ENCODE measurements around the gene BRD7. TPM values are rescaled to one million over a fixed set of nuclear protein-coding genes. Genes with fewer than 3 reads are reported as not detected.

The BRD7 gene
- total RNA-seq, 3 donors from 2014 or later = 50.8 to 79.6 (median 56.1) TPM

DNA sequence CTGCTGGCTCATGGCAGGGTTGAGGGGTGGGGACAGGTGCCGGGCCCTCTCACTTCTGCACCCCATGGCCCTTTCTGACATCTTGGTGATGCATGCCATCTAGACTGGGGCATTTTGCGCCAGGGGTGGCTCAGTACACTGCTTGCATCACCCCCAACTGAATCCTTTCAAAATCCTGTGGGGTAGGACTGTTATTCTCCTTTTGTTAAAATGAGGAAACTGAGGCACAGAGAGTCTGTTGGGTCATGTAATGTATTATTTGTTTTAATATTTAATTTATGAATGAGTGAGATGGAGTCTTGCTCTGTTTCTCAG lies 92.5 kb downstream of the BRD7 start:
- Histone ChIP-seq H3K4me3 (no peak overlapping the region), H3K9me3 (no peaks in the 10 kb centered on the region), H3K36me3 (ENCODE audit: low read depth) (no peaks in the 10 kb centered on the region), H3K4me1 (ENCODE audit: low read depth) (peaks cover 14% of the 10 kb centered on the region)
- intact Hi-C loops (cut with DNase I, micrococcal nuclease) = no loop called here
- ATAC-seq (no peak), DNase-seq (no peak)
- TF ChIP-seq, protein P1, sequence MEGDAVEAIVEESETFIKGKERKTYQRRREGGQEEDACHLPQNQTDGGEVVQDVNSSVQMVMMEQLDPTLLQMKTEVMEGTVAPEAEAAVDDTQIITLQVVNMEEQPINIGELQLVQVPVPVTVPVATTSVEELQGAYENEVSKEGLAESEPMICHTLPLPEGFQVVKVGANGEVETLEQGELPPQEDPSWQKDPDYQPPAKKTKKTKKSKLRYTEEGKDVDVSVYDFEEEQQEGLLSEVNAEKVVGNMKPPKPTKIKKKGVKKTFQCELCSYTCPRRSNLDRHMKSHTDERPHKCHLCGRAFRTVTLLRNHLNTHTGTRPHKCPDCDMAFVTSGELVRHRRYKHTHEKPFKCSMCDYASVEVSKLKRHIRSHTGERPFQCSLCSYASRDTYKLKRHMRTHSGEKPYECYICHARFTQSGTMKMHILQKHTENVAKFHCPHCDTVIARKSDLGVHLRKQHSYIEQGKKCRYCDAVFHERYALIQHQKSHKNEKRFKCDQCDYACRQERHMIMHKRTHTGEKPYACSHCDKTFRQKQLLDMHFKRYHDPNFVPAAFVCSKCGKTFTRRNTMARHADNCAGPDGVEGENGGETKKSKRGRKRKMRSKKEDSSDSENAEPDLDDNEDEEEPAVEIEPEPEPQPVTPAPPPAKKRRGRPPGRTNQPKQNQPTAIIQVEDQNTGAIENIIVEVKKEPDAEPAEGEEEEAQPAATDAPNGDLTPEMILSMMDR (IDR thresholded peaks at IDR 0.05) = no peak

- no peak overlapping the region for H3K4me3 ChIP-seq
Observed at GRCh38 chr16:50275428-50276325, 93.1 kb downstream of the BRD7 start.

DNA sequence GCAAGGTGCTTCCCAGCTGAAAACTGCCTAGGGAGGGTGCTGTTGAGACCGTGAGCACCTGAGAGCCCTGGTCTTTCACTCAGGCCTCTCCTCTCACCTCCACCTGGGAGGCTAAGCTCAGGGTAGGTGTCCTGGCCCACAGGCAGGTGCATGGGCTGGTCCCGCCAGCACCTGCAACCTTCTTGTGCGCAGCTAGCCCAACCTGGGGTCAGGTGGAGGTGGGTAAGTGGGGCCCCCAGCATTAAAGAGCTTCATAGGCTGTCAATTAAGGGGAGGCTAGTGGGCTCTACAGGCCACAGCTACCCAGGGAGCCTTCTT lies 93.7 kb downstream of the BRD7 start:
- DNase-seq = peak in 2 of 3 donors; percentile 23 to 47
- H3K4me1 ChIP-seq (ENCODE audit: low read depth) = peaks cover 11% of the 10 kb centered on the region
- intact Hi-C loops (cut with DNase I, micrococcal nuclease) = no loop called here

More at GRCh38 chr16:50275428-50276325, 93.1 kb downstream of the BRD7 start:
- intact Hi-C loops (cut with DNase I, micrococcal nuclease) = no loop called here
- Histone ChIP-seq H3K36me3 (ENCODE audit: low read depth) (no peaks in the 10 kb centered on the region), H3K4me1 (ENCODE audit: low read depth) (peaks cover 11% of the 10 kb centered on the region), H3K9me3 (no peaks in the 10 kb centered on the region)
- peak in 2 of 3 donors; percentile 28 to 56 for DNase-seq
- TF ChIP-seq, protein P1 (IDR thresholded peaks at IDR 0.05) = no peak
- no peak for ATAC-seq

DNA sequence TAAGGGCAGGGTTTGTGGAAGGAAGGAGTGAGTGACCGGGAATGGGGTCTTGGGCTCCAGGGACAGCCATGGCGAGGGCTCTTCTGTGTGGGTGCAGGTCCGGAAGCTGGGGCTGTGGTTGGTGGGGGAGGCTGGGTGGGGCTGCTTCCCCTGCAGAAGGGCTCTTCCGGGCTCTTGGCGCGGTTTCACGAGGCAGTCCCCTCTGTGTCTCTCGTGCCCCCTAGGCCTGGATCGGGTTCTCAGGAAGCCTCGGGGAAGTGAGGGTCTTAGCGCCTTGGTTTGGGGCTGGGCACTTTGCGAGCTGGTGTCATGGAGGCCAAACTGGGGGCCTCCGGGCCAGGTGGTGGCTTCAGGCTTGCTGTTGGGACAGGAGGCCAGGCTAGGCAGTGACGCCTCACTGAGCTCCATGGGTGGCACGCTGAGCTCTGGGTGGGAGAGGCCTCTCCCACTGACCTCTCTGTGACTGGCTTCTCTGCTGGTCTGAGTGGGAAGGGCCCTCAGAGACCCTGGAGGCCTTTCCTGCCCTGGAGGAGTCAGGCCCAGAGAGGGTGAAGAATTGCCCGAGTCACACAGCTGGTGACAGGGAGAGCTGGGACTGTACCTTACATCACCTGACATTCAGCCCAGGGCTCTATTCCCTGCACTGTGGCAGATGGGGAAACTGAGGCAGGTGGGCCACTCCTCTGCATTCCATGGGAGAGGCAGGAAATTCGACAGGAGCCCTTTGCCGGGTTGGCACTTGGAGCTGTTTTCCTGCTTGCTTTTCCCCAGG lies 94.3 kb downstream of the BRD7 start:
- DNase-seq (peak in 2 of 3 donors; percentile 57 to 81), ATAC-seq (peak; percentile 65)
- H3K4me3 ChIP-seq = no peak overlapping the region
- intact Hi-C loops (cut with DNase I, micrococcal nuclease) = no loop called here
- H3K36me3 ChIP-seq (ENCODE audit: low read depth) = no peaks in the 10 kb centered on the region
- H3K9me3 ChIP-seq = no peaks in the 10 kb centered on the region
- TF ChIP-seq, protein P1 (IDR thresholded peaks at IDR 0.05) = no peak
- peaks cover 11% of the 10 kb centered on the region for H3K4me1 ChIP-seq (ENCODE audit: low read depth)

More for the DNA sequence above, 93.7 kb downstream of the BRD7 start:
- H3K36me3 ChIP-seq (ENCODE audit: low read depth) = no peaks in the 10 kb centered on the region
- TF ChIP-seq, protein P1 (IDR thresholded peaks at IDR 0.05) = no peak
- no peak for ATAC-seq
- no peaks in the 10 kb centered on the region for H3K9me3 ChIP-seq
- H3K4me3 ChIP-seq = no peak overlapping the region

- H3K4me3 ChIP-seq = no peak overlapping the region
- peak; percentile 49 for ATAC-seq
- no peaks in the 10 kb centered on the region for H3K9me3 ChIP-seq
- peak in 2 of 3 donors; percentile 39 to 65 for DNase-seq
- intact Hi-C loops (cut with DNase I, micrococcal nuclease) = no loop called here
- H3K4me1 ChIP-seq (ENCODE audit: low read depth) = peaks cover 5% of the 10 kb centered on the region
- TF ChIP-seq, protein P1 (IDR thresholded peaks at IDR 0.05) = no peak
- no peaks in the 10 kb centered on the region for H3K36me3 ChIP-seq (ENCODE audit: low read depth)
Observed at GRCh38 chr16:50273888-50274325, 94.9 kb downstream of the BRD7 start.
